Measurements from ENCODE around the gene TNFRSF11A.
A peak's percentile ranks its signal among the peaks of the same experiment; 100 is the strongest.

TNFRSF11A gene

GRCh38 chr18:62413206-62413605, 88.1 kb downstream of the TNFRSF11A start:
- DNase-seq (ENCODE audit: low read depth, low spot score), result no peak

GRCh38 chr18:62418258-62418657, 93.1 kb downstream of the TNFRSF11A start:
- no peak for DNase-seq (ENCODE audit: low read depth, low spot score)

GRCh38 chr18:62420151-62420512, 95.0 kb downstream of the TNFRSF11A start:
- DNase-seq (ENCODE audit: low read depth, low spot score), result no peak

DNA sequence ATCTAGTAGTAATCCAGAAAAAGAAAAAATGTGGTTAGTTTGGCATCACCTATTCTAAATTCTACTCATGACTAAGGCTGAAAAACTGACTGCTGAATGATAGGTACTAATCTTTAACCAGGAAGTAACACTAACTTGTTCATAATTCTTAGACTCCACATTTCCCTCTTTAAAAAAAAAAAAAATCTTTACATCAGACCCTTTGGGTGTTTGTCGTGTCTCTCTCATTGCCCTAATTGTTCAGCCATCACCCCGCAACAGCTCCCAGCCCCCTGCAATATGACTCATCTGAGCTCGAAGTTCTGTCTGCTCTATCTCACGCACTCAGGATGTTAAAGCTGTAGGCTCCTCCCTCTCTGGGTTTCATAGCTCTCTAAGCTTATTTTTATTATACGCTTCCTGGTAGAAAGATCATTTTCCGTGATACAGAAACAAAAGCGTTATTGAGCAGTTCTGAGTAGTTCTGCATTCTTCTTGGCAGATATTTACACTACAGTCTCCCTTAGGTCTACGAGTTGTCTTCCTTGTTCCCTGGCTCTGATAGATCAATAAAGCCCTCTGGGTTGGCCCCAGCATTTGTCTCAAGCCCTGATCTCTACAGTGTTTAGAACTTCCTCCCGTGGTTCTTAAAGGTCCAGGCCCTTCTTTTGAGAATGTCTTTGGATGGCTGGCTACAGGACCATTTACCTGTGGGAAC, 95.6 kb downstream of the TNFRSF11A start:
- no peak for DNase-seq (ENCODE audit: low read depth, low spot score)

- DNase-seq (ENCODE audit: low read depth, low spot score), result peak; percentile 90
Observed at GRCh38 chr18:62425465-62426190, 100.5 kb downstream of the TNFRSF11A start.

- DNase-seq (ENCODE audit: low read depth, low spot score), result no peak
Observed at GRCh38 chr18:62426191-62426488, 101.0 kb downstream of the TNFRSF11A start.

DNA sequence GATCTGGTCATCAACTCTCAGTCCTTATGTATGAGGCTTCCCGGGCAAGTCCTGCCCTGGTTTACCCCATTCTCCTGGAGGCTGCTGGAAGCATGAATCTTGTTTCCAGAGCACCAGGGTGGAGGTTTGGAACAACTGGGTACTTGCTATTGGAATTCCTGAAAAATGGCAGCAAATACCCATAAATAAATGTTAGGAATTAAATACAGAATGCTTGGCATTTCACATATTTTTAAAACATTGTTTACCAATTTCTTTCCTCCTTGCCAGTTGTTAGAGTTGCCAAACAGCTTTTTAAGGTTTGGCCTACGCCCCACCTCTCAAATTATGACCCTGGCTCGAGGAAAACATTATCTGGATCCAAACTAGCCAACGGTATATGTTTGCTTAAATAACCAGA, 107.1 kb downstream of the TNFRSF11A start:
- no peak for DNase-seq (ENCODE audit: low read depth, low spot score)

DNA sequence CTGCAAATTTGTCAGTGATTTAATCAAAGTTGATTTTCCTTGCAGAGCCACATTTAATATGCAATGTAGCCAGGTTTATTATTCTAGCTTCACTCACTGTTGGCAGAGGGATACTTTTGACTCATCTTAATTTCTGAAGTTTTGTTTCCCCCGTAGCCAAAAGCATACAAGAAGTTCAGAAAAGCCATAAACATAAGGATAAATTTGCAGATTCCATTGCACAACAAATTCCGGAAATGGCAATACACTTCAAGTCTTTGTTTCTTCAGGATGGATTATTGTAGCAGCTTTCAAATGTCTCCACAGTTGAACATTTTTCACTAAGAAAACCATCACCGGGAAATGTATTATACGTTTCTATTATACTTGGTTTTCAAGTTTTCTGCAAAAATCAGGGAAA, 109.7 kb downstream of the TNFRSF11A start:
- DNase-seq (ENCODE audit: low read depth, low spot score), result no peak

- no peak for DNase-seq (ENCODE audit: low read depth, low spot score)
Observed at GRCh38 chr18:62435435-62436031, 110.4 kb downstream of the TNFRSF11A start.

DNA sequence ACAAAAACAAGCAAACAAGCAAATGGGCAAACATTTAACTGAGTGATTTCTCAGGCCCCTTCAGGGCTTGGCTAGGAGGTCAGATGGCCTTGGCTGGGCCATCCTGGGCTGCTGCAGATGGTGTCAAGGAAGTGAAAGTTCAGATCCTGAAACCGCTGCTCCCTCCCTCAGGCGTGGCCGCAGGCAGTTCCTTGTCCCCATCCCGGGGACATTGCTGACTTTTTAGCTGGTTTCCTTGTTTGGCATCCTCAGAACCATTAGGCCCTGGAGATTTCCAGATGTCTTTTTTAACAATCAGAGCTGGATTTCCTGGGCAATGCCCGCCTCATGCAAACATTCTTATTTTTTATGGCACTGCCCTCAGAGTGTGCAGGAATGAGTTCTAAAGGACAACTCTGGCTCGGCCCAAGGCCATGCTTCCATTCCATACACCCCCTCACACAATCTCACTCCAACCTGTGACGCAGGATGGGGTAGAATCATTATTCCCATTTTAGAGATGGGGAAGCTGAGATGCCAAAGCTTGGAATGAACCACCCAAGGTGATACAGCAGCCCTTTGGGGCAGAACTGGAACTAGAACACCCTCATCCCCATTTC, 111.6 kb downstream of the TNFRSF11A start:
- DNase-seq (ENCODE audit: low read depth, low spot score), result no peak

- no peak for DNase-seq (ENCODE audit: low read depth, low spot score)
Observed at GRCh38 chr18:62437235-62438017, 112.3 kb downstream of the TNFRSF11A start.

GRCh38 chr18:62438018-62438329, 112.9 kb downstream of the TNFRSF11A start:
- DNase-seq (ENCODE audit: low read depth, low spot score), result peak; percentile 9

- no peak for DNase-seq (ENCODE audit: low read depth, low spot score)
Observed at GRCh38 chr18:62438402-62438801, 113.3 kb downstream of the TNFRSF11A start.

DNA sequence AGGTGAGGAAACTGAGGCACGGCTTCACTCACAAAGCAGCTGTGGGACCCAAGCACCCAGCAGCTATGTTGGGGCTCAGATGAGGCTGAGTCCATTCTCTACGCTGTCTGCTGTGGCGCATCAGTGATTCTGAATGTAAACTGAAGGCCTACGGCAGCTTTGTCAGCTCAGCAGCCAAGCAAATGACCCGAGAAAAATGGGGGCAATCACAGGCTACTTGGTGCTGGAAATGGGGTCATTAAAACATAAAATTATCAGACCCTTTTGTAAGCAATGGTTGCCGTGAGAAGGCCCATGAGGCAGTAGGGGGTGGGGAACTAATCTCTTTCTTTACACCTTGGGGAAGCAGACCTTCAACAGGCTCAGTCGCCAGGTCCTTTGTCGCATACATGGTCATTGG, 113.8 kb downstream of the TNFRSF11A start:
- DNase-seq (ENCODE audit: low read depth, low spot score), result no peak

All from ELF-1 (cell line).